AML-193 (cell line): ENCODE measurements around the gene NPAS3.

Source experiments
- DNase-seq, 2 experiments: peaks; one replicate each; lab custom pipeline; 2025; lab: John Stamatoyannopoulos, UW

NPAS3 gene

GRCh38 chr14:33587791-33588190, 649.1 kb downstream of the NPAS3 start:
- no peak for DNase-seq

GRCh38 chr14:33588771-33589170, 650.1 kb downstream of the NPAS3 start:
- DNase-seq, result no peak

- DNase-seq, result no peak
Observed at GRCh38 chr14:33589334-33589733, 650.7 kb downstream of the NPAS3 start.

DNA sequence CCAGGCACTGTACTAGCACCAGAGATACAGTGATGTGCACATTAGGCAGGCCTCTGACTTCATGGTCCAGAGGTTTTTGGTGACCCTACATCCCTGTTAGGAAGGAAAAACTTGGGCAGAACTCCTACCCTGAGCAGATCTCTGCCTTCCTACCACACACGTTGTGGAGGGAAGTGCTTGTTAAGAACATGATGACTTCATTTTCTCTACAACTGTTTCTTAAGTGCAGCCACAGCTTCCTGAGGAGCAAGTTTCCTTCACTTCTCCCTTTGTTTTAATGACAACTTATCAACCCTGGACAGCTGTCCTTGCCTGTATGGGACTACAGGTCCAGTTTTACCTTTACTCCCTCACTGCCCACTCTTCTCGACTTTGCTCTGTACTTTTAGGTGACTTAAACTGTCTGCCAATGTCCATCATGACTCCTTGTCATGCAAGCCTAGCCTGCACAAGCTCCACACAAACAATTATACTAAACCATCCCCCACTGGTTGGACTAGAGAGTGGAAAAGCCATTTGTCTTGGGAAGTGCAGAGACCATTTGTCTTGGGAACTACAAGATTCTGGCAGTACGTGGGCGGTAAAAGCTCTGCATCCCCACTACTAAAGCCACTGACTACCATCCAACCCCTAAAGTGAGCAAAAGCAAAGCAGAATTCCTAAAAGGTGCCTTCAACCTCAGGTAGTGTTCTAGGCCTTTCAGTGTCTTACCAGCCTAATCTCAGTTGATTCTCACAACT, 652.4 kb downstream of the NPAS3 start:
- DNase-seq, result no peak

GRCh38 chr14:33592297-33592696, 653.6 kb downstream of the NPAS3 start:
- no peak for DNase-seq

- no peak for DNase-seq
Observed at GRCh38 chr14:33596211-33597080, 657.8 kb downstream of the NPAS3 start.

DNA sequence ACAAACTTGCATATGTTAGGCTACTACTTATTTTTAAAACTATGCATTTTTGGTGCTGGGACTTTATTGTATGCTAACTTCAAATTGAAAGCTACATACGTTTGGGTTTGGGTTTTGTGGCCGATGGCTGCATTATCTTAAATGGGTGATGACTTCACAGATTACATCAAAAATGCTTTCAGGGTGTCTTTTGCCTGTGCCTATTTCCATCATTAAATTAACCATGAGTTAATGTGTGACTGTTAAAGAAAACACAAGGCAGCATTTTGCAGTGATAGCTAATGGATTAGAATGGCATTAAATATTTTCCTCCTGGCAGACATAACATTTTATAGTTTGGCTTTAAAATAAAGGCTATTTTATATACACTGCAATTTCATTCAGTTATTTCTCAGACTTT, 659.9 kb downstream of the NPAS3 start:
- DNase-seq, result no peak

- no peak for DNase-seq
Observed at GRCh38 chr14:33602396-33602795, 663.7 kb downstream of the NPAS3 start.

DNA sequence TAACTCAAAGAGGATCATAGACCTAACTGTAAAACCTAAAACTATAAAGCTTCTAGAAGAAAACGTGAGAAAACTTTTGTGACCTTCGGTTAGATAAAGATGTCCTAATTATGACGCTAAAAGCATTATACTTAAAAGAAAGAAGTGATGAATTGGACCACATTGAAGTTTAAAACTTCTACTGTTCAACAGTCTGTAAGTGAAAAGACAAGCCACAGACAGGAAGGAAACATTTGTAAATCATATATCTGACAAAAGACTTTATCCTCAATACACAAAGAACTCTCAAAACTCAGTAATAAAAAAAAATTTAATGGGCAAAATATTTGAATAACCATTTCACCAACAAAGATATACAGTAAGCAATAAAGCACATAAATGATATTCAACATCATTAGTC, 667.9 kb downstream of the NPAS3 start:
- DNase-seq, result no peak

GRCh38 chr14:33609582-33609981, 670.9 kb downstream of the NPAS3 start:
- DNase-seq, result no peak

DNA sequence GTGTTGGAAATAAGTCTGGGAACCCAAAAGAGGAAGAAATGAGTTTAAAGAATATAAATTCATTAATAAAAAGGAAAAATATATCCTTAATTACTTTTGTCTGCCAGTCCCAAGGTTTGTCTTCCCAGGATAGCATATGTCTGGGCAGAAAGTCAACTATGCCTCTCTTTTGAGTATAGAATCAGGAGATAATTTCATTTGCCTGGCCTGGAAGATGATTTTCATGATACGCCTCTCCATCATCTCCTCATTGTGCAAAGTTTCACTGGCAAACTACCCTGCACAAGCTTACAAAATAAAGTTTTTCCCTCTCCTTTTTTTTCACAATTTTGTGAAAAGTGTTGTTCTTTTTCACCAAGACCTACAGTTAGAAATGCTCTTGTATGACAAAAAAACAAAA, 671.4 kb downstream of the NPAS3 start:
- no peak for DNase-seq

DNA sequence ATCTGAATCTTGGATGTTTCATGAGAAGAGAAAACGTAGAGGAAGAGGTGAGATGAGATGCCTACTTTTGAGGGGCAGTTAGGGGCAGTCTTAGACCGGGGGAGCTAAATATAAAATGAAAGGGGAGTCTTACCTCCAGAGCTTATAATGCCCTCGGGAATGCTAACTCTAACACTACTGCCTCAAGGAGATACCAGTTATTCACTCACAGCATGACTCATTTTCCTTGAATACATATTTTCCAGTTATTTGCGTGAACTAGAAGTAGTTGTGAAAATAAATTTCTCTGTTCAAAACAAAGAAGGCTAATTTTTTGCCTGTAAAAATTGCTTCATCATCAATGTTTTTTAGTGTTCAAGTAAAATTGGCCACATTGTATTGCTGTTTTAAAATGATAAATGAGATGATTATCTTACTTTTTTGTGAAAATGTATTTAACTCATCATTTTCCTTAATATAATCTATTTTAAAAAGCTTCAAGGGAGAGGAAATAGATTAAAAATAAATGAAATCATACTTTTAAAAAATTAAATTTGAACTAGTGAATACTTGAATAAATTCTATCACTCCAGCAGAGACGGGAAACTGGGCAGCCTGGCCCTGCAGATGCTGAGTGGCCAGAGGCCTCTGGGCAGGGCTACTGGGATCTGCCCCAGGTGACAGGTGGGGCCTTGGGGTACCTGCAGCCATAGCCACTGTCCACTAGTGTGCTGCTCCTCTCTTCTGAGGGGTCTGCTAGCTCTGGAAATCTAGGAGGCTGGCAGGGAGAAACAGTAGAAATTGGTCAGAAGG, 672.9 kb downstream of the NPAS3 start:
- no peak for DNase-seq

DNA sequence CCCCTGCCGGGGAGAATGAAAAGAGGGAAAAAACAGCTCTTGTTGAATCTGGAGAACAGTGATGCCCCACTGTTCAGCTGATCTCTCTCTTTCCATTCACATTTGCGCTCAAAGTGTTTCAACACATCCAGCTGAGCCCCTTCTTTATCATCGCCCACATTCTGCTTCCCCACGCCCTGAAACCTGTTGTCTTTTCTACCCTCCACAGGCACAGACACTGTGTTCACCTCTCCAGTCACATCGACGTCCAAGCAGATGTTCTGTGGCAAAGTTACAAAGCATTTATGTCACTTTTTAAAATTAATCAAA, 673.5 kb downstream of the NPAS3 start:
- no peak for DNase-seq

DNA sequence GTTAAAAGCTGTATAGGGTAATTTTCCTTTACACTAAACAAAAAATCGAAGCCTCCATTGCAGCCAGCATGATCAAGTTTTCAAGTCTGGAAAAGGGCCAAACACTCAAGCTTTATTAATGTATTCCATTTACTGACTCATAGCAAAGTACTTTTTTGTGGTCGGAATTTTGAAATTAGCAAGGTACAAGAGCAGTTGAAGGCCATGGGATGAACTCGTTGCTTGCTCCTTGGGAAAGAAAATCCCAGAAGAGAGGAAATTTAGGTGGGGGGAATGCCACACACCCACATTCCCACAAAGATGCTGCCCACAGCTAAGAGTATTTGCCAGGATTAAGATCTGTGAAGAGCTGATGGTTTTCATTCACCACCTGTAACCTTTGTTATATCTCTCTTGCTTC, 678.5 kb downstream of the NPAS3 start:
- no peak for DNase-seq

DNA sequence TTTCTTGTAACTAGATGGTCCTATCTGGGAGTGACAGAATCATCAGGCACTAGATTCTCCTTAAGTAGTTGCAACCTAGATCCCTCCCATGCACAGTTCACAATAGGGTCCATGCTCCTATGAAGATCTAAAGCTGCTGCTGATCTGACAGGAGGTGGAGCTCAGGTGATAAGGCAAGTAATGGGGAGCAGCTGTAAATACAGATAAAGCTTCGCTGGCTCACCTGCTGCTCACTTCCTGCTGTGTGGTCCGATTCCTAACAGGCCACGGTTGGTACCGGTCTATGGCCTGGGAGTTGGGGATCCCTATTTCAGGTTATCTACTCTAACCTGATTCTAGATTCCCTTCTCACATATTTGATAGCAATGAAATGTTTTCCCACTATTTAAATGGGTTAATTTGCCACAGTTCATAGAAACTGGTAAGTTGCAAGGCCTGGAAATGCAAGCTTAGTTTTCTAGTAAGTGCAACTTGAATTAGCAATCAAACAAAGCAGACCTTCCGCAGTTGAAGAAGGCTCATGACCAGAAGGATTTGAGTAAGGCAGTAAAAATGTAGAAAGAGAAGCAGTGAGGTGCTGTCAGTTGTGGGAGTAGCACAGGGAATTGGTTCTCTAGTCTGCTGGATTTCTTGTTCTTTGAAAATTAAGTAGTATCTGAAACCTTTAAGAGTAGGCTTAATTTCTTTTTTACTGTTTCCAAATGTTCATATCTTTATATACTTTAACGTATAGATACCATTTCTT, 679.9 kb downstream of the NPAS3 start:
- DNase-seq, result no peak

DNA sequence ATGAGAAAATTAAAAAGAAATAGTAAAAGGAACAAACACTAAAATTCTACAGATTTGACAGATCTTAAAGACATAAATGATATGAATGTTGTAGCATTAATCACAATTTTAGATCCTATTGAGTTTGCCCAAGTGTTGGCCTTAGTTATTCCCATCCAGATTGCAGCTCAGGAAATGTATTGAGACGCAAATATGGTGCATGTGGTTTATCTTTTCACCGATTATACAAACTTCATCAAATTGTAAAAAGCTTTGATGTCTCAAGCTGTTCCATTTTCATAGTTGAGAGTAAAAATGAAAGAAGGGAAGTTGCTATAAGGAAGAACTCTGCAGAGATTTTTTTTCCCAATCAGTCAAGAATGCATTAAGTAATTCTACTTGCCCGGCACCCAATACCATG, 683.8 kb downstream of the NPAS3 start:
- DNase-seq, result no peak

GRCh38 chr14:33629792-33630191, 691.1 kb downstream of the NPAS3 start:
- no peak for DNase-seq

GRCh38 chr14:33631021-33631420, 692.3 kb downstream of the NPAS3 start:
- DNase-seq, result no peak

DNA sequence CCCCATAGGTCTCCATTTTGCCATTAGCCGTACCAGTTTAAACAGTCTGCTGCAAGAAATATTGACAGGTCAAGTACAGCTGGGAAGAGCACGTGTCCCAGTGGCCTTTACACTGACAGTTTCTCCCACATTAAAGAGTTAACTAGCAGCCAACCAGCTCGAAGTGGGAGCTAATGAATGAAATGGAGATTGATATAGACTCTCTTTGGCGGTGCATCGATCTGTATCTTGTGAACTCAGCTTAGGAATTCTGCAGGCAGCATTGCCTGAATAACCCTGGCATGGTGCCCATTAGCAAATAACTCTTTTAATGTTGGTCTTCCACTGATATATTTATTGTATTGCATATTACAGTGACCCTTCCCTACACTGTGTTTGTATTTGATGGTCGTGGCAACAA, 692.8 kb downstream of the NPAS3 start:
- no peak for DNase-seq

DNA sequence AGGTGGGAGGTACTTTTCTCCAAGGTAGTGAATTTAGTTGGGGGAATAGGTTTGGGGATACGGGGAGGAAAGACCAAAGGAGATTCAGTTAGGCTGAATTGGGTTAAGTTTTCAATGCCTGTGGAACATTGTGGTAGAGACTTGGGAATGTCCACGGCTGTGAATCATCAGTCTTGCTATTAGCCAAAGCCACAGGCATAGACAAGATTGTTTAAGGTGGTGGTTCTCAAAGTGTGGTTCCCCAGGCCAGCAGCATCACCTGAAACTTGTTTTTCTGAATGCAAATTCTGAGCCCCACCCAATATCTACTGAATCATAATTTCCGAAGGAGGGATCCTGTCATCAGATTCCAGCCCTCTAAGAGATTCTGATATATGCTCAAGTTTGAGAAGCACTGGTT, 696.0 kb downstream of the NPAS3 start:
- no peak for DNase-seq

- no peak for DNase-seq
Observed at GRCh38 chr14:33636716-33637115, 698.0 kb downstream of the NPAS3 start.

GRCh38 chr14:33642080-33642479, 703.4 kb downstream of the NPAS3 start:
- no peak for DNase-seq
